ENCODE measurements around the gene CCL3. TPM values are rescaled to one million over a fixed set of nuclear protein-coding genes. Genes with fewer than 3 reads are reported as not detected.

CCL3 gene
- polyA plus RNA-seq, 1 of the 3 experiments (the other 2 are of a cell fraction), result not detected

DNA sequence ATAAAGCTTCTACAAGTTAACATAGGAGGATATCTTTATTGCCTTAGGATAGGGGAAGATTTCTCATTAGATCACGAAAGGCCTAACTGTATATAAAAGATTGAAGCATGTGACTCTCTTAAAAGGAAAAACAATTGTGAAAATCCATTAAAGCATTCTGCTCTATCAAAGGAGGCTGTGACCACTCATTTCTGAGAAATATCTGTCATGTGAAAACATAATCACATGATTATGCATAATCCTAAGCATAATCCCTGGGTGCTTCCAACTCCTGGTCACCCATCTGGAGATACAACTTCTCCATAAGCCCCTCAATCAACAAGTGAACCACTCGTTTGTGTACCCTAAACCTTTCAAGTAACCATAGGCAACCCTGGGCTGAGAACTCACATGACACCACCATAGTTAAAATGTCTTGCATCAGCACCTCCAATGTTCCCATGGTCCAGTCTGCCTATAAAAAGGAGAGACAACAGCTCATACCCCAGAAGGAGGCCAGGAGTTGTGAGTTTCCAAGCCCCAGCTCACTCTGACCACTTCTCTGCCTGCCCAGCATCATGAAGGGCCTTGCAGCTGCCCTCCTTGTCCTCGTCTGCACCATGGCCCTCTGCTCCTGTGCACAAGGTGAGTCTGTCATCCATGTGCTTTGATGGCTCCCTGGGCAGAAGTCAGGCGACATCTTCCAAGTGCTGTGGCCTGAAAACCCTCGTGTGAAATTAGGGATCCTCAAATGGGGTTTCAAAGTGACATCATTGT is 26.0 kb downstream of the CCL3 start, which contains the start of gene CCL18:
TSS of gene CCL18 (plus strand) at position 487 of the 756 bp plus-strand sequence. CDS start at position 558, 71 bp downstream.
- H3K4me3 ChIP-seq (ENCODE audit: low read depth in 2 of 2, low read length in 1 of 2), result no peak within 1 kb of the TSS
- WGBS (ENCODE audit: low lambda C conversion rate), result under 1% methylated on average over 4 of the region's 5 CpGs
- H3K9me3 ChIP-seq, result no peaks in the 10 kb centered on the region
- ChIA-PET CTCF (no interaction called here), POLR2A (no interaction called here)
- H3K27me3 ChIP-seq (ENCODE audit: insufficient read depth), result no peaks in the 10 kb centered on the region; the same call in 1 of the 2 replicates
- H3K9ac ChIP-seq, result no peak within 1 kb of the TSS
- no peaks in the 10 kb centered on the region for H3F3A ChIP-seq (replicated peaks; ENCODE audit: insufficient read depth)
- no peak for DNase-seq
- H3K79me2 ChIP-seq (ENCODE audit: insufficient read depth), result no peaks in the 10 kb centered on the region
- TF ChIP-seq POLR2AphosphoS5 (IDR thresholded peaks at IDR 0.05; ENCODE audit: low read depth, low read length) (no peak), GABPA (IDR thresholded peaks at IDR 0.05; ENCODE audit: low read depth) (no peak), RXRA (IDR thresholded peaks at IDR 0.05; ENCODE audit: borderline replicate concordance, low read depth) (no peak), TEAD4 (IDR thresholded peaks at IDR 0.05; ENCODE audit: borderline replicate concordance, insufficient read depth) (no peak), MXI1 (IDR thresholded peaks at IDR 0.05; ENCODE audit: low read depth, low read length) (no peak), NRF1 (IDR thresholded peaks at IDR 0.05; ENCODE audit: low read depth, low read length) (no peak), JUND (IDR thresholded peaks at IDR 0.05) (no peak), FOXM1 (IDR thresholded peaks at IDR 0.05; ENCODE audit: low read depth) (no peak), EP300 (IDR thresholded peaks at IDR 0.05; ENCODE audit: borderline replicate concordance in 1 of 2, low read depth in 1 of 2, low read length in 1 of 2) (no peak), SMC3 (IDR thresholded peaks at IDR 0.05; ENCODE audit: low read depth, low read length) (no peak), FOXJ3 (CRISPR knock-in tag; IDR thresholded peaks at IDR 0.05) (no peak), EZH2phosphoT487 (IDR thresholded peaks at IDR 0.05; ENCODE audit: borderline replicate concordance, low read depth) (no peak), ZBTB33 (IDR thresholded peaks at IDR 0.05; ENCODE audit: borderline replicate concordance, low read depth) (no peak), RAD21 (IDR thresholded peaks at IDR 0.05; ENCODE audit: low read length) (no peak), TAF1 (IDR thresholded peaks at IDR 0.05; ENCODE audit: borderline replicate concordance, low read depth, low read length) (no peak), FOSL2 (IDR thresholded peaks at IDR 0.05; ENCODE audit: borderline replicate concordance, low read depth) (no peak), CHD2 (IDR thresholded peaks at IDR 0.05; ENCODE audit: low read length, partially characterized antibody) (no peak)
- TF ChIP-seq, protein P1, sequence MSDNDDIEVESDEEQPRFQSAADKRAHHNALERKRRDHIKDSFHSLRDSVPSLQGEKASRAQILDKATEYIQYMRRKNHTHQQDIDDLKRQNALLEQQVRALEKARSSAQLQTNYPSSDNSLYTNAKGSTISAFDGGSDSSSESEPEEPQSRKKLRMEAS (IDR thresholded peaks at IDR 0.05; ENCODE audit: low read depth), result no peak
- TF ChIP-seq, protein P2, sequence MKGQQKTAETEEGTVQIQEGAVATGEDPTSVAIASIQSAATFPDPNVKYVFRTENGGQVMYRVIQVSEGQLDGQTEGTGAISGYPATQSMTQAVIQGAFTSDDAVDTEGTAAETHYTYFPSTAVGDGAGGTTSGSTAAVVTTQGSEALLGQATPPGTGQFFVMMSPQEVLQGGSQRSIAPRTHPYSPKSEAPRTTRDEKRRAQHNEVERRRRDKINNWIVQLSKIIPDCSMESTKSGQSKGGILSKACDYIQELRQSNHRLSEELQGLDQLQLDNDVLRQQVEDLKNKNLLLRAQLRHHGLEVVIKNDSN (IDR thresholded peaks at IDR 0.05; ENCODE audit: borderline replicate concordance, low read depth), result no peak
- no peak within 1 kb of the TSS for H3K4me2 ChIP-seq
- H3K9me2 ChIP-seq, result no peaks in the 10 kb centered on the region
- no peaks in the 10 kb centered on the region for H3K4me1 ChIP-seq (ENCODE audit: control insufficient read depth in 1 of 2, insufficient read depth in 2 of 2, low read depth in 1 of 2, low read length in 1 of 2)
- H2AFZ ChIP-seq (ENCODE audit: low read depth), result no peak within 1 kb of the TSS
- no peaks in the 10 kb centered on the region for H3K36me3 ChIP-seq (replicated peaks in 1 of 2; ENCODE audit: control insufficient read depth in 1 of 2, insufficient read depth in 2 of 2, low read length in 1 of 2)
- no peaks in the 10 kb centered on the region for H4K20me1 ChIP-seq (ENCODE audit: insufficient read depth)
- H3K27ac ChIP-seq (ENCODE audit: low read depth in 2 of 2, low read length in 1 of 2), result no peak within 1 kb of the TSS

Data from SK-N-SH (cell line).